Ishikawa (cell line): ENCODE results near the gene OBSCN.

Source experiments
- CEBPB ChIP-seq: IDR thresholded peaks from 2 replicates; pipeline ENCODE4 v1.6.1; 2012
- CREB1 ChIP-seq: IDR thresholded peaks from 2 replicates; pipeline ENCODE4 v1.6.1; 2012; ENCODE audit warnings: low read depth
- EGR1 ChIP-seq: IDR thresholded peaks from 2 replicates; pipeline ENCODE4 v1.6.1; 2012
- EP300 ChIP-seq: IDR thresholded peaks from 2 replicates; pipeline ENCODE4 v1.6.1; 2012; ENCODE audit warnings: borderline replicate concordance
- FOXM1 ChIP-seq: IDR thresholded peaks from 2 replicates; pipeline ENCODE4 v1.6.1; 2012; ENCODE audit warnings: low read depth, borderline replicate concordance
- MAX ChIP-seq: IDR thresholded peaks from 2 replicates; pipeline ENCODE4 v1.6.1; 2012
- NFIC ChIP-seq: IDR thresholded peaks from 2 replicates; pipeline ENCODE4 v1.6.1; 2012
- RAD21 ChIP-seq: IDR thresholded peaks from 2 replicates; pipeline ENCODE4 v1.6.1; 2012; ENCODE audit warnings: low read depth
- REST ChIP-seq: IDR thresholded peaks from 2 replicates; pipeline ENCODE4 v1.6.1; 2012; ENCODE audit warnings: low read depth, mild to moderate bottlenecking
- TAF1 ChIP-seq: IDR thresholded peaks from 2 replicates; pipeline ENCODE4 v1.6.1; 2012; ENCODE audit warnings: low read depth, mild to moderate bottlenecking
- TCF12 ChIP-seq: IDR thresholded peaks from 2 replicates; pipeline ENCODE4 v1.6.1; 2012; ENCODE audit warnings: low read depth
- TEAD4 ChIP-seq: IDR thresholded peaks from 2 replicates; pipeline ENCODE4 v1.6.1; 2012
- YY1 ChIP-seq: IDR thresholded peaks from 2 replicates; pipeline ENCODE4 v1.6.1; 2012; ENCODE audit warnings: low read depth
- ZBTB7A ChIP-seq: IDR thresholded peaks from 2 replicates; pipeline ENCODE4 v1.6.1; 2012; ENCODE audit warnings: low read depth
- TF ChIP-seq, protein P1 (sequence below): IDR thresholded peaks from 2 replicates; pipeline ENCODE4 v1.6.1; 2012

The OBSCN gene

DNA sequence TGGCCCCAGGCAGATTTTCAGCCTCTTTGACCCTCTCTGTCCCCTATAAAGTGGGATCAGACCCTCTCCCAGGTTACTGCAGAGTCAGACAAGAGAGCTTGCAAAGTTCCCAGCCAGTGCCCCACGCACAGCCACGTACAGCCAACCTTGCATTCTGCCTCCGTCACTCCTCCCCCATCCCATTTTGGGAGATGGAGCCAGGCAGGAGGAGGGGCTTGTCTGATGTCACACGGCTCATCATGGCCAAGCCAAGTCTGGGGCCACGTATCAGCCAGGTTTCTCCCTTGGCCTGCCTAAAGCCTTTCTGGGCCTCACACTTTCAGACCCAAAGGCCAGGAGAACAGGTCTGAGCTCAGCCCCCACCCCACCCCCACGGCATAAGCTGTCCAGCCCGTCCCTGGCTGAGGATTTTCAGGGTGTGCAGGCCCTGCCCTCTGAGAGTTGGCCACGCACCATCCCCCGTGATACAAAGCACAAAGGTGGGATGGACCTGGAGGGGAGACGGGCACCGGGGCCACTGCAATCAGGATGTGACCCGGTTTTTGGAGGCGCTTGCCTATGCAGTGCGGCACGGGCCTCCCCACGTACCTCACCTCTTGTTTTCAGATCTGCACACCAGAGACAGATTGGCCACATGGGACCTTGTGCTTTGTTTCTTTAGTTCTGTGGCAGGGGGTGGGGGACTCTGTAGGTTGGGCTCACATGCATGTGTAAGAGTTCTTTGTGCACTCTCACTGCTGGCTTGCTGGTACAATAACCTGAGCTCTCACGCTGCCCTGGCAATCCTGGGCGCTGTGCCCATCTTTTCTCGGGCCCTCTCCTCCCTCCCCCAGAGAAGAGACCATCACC is 151.1 kb downstream of the OBSCN start:
- TF ChIP-seq EGR1 (no peak), ZBTB7A (no peak), NFIC (no peak), CREB1 (no peak), YY1 (no peak)
- TF ChIP-seq, protein P1, sequence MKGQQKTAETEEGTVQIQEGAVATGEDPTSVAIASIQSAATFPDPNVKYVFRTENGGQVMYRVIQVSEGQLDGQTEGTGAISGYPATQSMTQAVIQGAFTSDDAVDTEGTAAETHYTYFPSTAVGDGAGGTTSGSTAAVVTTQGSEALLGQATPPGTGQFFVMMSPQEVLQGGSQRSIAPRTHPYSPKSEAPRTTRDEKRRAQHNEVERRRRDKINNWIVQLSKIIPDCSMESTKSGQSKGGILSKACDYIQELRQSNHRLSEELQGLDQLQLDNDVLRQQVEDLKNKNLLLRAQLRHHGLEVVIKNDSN = no peak

DNA sequence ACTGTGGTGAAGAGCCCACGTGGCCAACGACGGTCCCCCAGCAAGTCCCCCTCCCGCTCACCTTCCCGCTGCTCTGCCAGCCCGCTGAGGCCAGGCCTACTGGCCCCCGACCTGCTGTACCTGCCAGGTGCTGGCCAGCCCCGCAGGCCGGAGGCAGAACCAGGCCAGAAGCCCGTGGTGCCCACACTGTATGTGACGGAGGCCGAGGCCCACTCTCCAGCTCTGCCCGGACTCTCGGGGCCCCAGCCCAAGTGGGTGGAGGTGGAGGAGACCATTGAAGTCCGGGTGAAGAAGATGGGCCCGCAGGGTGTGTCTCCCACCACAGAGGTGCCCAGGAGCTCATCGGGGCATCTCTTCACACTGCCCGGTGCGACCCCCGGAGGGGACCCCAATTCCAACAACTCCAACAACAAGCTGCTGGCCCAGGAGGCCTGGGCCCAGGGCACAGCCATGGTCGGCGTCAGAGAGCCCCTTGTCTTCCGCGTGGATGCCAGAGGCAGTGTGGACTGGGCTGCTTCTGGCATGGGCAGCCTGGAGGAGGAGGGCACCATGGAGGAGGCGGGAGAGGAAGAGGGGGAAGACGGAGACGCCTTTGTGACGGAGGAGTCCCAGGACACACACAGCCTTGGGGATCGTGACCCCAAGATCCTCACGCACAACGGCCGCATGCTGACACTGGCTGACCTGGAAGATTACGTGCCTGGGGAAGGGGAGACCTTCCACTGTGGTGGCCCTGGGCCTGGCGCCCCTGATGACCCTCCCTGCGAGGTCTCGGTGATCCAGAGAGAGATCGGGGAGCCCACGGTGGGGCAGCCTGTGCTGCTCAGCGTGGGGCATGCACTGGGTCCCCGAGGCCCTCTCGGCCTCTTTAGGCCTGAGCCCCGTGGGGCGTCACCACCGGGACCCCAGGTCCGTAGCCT is 152.0 kb downstream of the OBSCN start:
- TF ChIP-seq ZBTB7A (no peak), FOXM1 (no peak)

DNA sequence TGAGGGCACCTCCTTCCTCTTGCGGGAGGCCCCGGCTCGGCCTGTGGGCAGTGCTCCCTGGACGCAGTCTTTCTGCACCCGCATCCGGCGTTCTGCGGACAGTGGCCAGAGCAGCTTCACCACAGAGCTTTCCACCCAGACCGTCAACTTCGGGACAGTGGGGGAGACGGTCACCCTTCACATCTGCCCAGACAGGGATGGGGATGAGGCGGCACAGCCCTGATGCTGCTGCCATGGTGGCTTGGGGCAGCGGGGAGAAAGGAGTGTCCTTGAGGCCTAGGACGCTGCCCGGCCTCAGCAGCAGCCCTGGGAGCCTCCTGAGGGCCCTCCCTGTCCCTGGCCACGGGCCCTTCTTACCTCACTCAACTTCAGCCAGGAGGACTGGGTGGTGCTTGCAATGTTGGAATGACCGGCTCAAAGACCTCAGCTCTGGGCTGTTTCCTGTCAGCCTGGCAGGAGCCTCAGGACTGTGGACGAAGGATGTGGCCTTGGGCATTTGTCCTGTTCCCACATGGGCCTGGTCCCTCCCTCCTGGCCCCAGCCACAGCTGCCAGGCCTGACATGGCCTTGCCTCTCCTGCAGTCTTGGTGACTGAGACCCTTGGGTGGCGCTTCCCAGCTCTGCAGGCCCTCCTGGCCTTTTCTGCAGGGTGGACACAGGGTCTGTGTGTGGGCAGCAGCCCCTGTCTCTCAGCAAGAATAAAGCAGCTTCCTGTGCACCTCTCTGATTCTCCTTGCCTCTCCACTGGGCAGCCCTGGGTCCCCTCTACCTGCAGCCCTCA is 152.9 kb downstream of the OBSCN start:
- TF ChIP-seq ZBTB7A (no peak), TAF1 (no peak), REST (no peak), TEAD4 (no peak), TCF12 (no peak)

- TF ChIP-seq YY1 (no peak), RAD21 (no peak), TCF12 (no peak), NFIC (no peak), ZBTB7A (no peak), EP300 (no peak), TEAD4 (no peak), EGR1 (no peak), CREB1 (no peak), CEBPB (no peak), FOXM1 (no peak), TAF1 (no peak), MAX (no peak)
- TF ChIP-seq, protein P1 = no peak; the same call in 1 of the 2 replicates
These were observed 153.7 kb downstream of the OBSCN start for GRCh38 chr1:228361314-228362140.

DNA sequence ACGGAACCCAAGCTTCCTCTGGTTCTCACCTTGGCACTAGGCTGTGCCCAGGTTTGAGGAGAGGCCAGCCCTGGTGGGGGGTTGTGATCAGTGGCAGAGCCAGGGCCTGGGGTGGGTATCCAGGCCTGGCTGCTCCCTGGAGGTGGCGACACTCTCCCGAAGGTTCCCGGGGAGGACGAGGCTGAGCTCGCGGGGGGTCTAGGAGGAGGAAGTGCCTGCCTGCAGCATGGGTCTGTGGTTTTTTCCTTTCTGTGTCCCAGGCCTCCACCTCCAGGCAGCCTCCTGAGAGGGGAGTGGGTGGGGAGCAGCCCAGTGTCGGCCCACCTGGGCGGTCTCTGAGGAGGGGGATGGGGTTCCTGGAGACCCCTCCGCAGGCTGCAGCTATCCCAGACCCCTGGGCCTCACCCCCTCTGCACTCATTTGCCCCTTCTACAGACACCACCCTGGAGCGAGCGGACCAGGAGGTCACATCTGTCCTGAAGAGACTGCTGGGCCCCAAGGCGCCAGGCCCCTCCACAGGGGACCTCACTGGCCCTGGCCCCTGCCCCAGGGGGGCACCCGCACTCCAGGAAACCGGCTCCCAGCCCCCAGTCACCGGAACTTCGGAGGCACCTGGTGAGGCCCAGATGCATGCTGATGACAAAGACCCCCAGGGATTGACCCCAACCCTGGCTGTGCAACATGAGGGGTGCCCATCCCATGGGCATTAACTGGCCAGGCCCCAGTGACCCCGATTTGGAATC is 154.5 kb downstream of the OBSCN start:
- no peak for TF ChIP-seq TAF1
- no peak for TF ChIP-seq YY1

- TF ChIP-seq REST (no peak), NFIC (no peak), YY1 (no peak), TCF12 (no peak), TEAD4 (no peak), CEBPB (no peak), FOXM1 (no peak), EP300 (no peak), RAD21 (no peak), TAF1 (no peak), MAX (no peak), CREB1 (no peak)
These were observed 155.1 kb downstream of the OBSCN start for GRCh38 chr1:228362884-228363450.
